Forelimb muscle (tissue), 1 donor: ENCODE results near the gene RHOBTB3. TPM values are rescaled to one million over a fixed set of nuclear protein-coding genes. Genes with fewer than 3 reads are reported as not detected.

Source experiments
- DNase-seq: peaks from one replicate; pipeline ENCODE4 v3.0.0-alpha.2; 2013; ENCODE audit warnings: low read depth
- polyA plus RNA-seq: library from polyadenylated mRNA; unstranded; fragments of 120-200 nt; gene quantifications from one replicate; pipeline ENCODE4 v1.2.1, GENCODE V29; 2013; ENCODE audit not compliant: insufficient read length

The RHOBTB3 gene
- polyA plus RNA-seq, 1 donor = 97.2 TPM

- DNase-seq = no peak
These were observed 110.0 kb downstream of the RHOBTB3 start for GRCh38 chr5:95840956-95841705.

- no peak for DNase-seq
These were observed 111.0 kb downstream of the RHOBTB3 start for GRCh38 chr5:95841914-95842812.

DNA sequence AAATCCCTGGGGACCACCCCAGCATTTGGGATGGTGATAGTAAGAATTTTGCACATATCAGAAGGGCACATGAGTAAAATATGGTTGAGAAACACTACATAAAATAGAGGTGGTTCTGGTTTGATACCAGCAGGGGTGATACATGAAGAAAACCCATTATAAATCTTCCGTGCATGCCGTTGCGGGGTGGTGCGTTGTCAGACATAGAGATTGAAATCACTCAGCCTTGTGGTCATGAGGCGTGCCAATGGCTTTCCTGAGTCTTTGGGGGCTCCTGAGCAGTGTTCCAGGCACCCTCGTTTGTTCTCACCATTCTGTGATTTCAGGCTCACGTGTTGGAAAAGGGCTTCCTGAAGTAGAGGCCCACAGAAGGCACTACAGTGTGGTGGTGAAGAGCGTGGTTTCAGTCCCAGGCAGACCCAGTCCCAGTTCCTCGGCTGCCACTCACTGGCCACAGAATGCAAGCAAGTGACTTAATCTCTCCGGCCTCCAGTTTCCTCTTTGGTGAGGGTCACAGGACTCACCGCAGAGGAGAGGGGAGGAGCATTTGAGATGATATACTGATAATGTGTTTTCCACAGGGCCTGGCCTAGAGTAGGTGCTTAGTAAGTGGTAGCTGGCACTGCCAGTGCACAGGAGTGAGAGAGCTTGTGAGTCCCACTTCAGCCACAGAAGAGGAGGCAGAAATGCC, 111.9 kb downstream of the RHOBTB3 start:
- DNase-seq = no peak

DNA sequence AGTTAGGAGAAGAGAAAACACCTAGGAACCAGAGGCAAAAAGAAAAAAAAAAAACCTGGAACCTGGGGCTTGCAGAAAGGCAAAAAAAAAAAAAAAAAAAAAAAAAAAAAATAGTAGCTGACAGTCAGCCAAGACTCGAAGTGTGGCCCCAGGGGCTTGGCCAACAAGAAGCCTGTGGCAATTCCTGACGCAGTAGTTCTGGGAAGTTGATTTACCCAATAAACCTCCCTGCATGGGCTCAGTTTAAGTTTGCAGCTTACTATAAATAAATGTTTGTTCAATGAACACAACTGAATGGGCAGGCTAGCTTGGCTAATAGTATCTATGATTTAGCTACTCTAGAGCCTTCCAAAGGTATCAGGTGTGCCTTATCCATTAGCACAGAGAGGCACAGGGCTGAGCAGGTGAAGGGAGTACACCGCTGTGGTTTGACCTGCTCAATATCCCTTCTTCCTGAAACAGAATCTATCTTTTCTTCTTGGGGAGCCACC, 112.6 kb downstream of the RHOBTB3 start:
- DNase-seq = no peak

DNA sequence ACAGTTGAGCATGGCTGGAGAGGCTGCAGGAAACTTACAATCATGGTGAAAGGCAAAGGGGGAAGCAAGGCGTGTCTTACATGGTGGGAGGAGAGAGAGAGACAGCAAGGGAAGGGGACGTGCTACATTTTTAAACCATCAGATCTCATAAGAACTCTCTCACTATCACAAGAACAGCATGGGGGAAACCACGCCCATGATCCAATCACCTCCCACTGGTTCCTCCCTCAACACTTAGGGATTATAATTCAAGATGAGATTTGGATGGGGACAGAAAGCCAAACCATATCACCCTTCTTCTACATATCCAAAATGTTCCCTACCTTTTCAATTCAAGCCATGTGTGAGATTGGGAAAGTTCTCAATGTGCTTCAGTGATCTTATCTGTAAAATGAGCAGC, 114.3 kb downstream of the RHOBTB3 start:
- no peak for DNase-seq

Other genes with a start within 250 kb of the RHOBTB3 start
- 59.3 TPM for gene SKIC3, start 176.4 kb upstream of the RHOBTB3 start, polyA plus RNA-seq
- gene ARSK, start 176.2 kb upstream of the RHOBTB3 start, polyA plus RNA-seq = 7.1 TPM
- not detected for gene GPR150, start 111.2 kb upstream of the RHOBTB3 start, polyA plus RNA-seq
- 2.7 TPM for gene RFESD, start 84.6 kb upstream of the RHOBTB3 start, polyA plus RNA-seq
- gene SPATA9, start 48.3 kb upstream of the RHOBTB3 start, polyA plus RNA-seq = 1.4 TPM
- gene GLRX, start 91.4 kb downstream of the RHOBTB3 start, polyA plus RNA-seq = 11.3 TPM
- 2.8 TPM for gene ELL2, start 230.5 kb downstream of the RHOBTB3 start, polyA plus RNA-seq